ENCODE data around the gene PGC.

PGC gene

DNA sequence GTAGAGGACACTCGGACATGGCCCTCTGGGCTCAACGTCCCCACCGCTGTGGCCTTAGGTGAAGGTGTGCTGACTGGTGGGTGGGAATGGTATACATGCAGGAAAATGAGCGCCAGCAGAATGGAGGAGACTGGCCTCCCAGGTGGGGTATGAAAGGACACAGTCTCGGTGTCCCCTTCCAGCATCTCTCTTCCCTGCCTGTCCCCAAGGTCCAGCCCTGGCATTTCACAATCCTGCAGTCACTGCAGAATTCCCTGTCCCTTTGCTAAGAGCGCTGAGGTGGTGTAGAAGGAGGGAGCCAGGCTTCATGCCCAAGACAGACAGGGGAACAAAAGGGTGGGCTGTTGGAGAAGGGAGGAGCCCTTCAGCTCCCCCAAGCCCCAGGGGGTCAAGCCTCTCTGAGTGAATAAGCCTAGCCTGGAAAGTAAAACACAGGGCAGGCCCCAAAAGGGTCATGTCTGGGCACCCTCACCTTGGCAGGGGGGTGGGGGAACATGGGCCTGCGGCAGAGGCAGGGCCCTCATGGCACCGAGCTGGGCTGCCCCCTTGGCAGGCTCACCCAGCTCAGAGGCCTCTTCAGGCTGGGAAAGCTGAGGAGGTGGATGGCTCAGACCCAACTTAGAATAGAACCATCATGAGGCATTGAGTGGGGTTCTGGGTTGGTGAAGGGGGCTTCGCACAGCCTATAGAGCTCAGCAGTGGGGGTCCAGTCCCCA is 35.7 kb downstream of the PGC start:
- DNase-seq = no peak

DNA sequence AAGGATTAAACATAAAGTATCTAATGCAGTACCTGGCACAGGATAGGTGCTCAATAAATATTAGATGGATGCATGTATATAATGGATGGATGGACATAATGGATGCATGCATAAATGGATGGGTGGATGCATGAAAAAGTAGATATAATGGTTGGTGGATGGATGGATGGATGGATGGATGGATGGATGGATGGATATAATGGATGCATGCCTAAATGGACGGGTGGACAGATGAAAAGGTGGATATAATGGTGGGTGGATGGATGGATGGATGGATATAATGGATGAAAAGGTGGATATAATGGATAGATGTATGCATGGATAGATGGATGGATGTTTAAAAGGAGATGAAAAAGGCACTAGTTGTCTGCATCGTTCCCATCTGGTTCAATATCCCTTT is 37.8 kb downstream of the PGC start:
- DNase-seq = no peak

DNA sequence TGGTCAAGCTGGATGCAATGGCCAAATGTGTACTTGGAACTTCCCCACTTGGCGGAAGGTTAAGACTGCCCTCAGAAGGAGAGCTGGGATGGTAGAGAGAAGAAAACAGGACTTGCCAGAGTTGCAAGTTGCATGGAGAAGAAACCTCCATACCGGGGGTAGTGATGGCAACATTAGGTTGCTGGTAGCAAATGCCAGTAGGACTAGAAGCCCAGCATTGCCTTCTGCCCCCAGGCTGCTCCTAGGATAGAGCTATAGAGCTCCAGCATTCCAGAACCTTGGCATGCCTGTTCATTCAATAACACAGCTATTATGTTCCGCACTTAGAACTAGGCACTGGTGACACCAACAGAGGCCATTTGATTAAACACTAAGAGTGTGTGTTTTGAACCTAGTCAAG is 38.3 kb downstream of the PGC start:
- DNase-seq = no peak

DNA sequence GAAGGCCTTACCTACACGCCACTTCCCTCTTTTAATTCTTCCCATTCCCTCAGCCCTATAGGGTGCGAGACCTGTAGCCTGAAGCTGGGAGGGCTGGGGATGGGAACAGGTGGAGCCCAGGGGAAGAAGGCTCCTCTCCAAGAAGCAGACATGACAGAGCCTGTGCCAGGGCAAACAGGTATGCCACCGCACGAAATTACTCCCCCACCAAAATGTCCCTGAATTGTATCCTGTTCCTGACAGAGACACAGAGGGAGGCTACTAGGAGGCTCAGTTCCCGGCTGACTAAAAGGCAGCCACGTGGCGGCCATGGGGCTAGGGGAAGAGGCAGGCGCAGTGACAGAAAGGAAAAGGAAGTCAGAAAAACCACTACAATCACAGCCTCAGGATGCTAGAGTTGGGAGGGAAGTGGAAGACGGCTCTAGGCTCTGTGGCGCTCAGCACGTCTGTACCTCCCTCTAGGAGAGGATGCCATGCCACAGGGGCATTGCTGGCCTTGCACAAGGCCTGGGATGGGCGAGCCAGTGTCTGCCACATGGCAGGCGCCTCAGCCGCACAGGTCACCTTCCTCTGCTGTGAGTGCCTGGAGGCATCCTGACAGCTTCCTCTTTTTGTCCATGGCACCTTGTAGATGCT is 39.5 kb downstream of the PGC start:
- DNase-seq = no peak

DNA sequence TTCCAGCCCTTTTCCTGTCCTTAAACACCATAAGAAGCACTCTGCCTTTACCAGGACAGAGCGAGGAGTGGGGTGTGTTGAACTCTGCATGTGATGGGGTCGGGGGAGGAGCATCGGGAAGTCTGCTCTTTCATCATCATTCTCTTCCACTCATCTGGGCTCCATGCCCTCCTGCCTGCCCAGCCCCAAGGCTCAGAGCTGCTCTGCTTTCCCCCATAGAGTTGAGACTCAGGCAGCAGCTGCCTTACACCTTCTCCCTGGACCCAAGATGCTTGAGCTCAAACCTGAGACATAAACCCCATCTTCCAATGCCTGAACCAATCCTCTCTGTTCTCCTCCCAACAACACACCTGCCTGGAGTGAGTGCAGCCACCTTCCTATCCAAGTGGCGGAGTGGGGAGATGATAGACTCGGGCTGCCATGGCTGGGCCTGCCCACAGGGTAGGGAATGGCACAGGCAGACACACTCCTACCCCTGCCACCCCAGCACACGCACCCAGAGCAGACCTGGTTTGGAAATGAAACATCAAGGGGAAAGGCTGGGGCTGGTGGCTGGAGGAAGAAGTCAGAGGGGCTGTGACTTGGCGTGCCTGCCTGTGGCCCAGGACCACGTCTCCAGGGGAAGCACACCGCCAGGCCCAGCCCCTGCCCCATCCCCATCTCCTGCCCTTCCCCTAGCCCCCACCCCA is 40.2 kb downstream of the PGC start:
- DNase-seq = no peak

DNA sequence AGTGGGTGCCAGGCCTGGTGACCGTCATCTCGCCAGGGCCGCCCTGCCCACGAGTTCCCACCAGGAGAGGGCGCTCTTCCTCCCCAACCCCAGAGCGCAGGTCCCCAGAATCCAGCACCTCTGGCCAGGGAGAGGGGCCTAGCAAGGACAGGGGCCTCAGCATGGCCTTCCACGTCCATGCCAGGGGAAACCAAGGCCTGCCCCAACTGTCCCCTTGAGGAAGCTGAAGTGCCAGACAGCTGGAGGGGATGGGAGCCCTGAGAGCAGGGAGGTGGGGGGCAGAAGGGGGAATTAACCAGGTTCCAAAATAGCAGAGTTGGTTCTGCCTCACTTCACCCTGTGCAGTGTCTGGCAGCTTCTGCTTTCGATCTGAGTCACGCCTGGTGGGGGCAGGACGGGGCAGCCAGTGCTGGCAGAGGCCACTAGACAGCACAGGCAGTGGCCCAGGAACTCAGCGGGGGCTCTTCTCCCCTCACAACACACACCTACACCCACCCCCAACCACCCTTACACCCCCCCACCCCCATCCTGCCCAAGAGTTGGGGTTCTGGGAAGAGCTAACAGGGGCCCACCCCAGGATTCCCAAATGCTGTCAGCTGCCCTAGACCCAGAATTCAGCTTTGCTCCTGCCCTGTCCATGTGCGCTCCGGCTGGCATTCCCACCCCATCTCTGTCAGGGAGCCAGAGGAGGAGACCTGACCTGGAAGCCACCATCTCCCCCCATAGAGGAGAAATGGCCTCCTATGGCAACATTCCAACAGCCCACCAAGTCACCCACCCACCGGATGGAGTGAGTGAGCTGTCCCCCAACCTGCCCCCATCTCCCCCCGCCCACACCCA is 41.0 kb downstream of the PGC start:
- DNase-seq = peak; percentile 20

DNA sequence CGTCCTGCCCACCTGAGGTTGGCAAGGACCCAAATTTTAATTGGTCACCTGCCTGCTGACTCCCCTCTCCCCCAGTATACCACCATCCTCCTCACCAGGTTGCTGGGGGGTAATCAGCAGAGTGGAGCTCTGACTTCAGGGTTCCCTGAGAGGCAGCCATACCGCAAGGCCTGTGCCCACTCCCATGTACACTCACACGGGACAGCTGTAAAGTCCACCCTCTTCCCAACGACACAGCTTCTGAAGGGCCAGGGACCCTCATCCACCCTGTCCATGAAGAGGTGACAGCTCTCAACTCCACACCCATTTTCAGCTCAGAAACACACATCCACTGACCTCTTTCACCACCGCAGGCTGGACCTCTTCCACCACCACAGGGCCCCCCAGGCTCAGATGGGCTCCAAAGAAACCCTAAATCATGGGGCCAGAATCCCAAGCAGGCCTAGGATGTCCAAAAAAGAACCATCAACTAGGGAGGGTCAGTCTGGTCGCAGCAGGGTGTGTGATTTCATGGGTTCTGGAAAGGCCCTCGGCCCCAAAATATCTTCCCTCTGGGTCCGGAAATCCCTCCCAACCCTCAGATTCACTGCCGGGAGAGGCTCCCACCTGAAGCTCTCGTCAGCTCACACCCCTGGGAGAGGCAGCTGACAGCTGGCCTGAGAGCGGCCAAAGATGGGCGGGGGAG is 41.7 kb downstream of the PGC start:
- DNase-seq = no peak

DNA sequence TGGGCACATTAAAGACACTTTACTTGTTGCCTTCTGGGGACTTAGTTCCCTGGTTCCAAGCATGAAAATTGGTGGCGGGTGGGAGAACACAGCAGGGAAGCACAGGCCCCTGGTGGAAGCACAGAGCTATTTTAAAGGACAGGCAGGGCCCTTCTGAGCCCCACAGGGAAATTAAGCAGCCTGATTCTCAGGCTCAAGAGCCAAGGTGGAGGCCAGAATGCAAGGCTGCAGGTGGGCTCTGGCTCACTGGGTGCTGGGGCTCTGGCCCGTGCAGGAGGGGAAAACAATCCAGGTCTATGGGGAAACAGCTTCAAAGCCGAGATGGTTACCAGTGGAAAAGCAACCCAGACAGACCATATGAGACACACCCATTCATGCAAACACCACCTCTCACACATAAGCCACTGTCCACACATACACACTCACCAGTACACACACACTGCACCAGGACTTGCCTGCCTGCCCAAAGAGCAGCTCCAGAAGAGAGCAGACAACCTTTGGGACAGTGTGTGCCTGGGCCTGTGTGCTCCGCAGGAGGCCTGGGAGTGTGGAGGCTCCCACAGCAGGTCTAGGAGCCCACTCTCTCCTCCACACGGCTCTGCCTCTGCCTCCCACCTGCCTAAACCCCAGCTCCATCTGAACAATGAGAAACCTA is 42.4 kb downstream of the PGC start:
- no peak for DNase-seq

DNA sequence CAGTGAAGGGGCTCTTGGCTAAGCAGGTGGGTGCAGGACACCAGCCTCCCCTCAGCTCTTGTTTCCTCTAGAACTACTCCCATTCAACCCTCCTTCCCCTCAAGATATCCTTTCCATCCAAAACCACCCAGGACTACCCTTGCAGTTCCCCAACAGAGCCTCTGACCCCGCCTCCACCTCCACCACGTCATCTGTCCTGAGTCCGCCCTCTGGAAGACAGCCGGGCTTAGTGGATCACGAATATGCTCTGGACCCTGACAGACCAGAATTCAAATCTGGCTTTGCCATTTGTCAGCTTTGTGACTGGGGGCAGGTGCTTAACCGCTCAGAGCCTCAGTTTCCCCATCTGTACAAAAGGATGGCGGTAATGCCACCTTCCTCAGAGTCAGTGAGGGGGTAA is 43.2 kb downstream of the PGC start:
- DNase-seq = no peak

DNA sequence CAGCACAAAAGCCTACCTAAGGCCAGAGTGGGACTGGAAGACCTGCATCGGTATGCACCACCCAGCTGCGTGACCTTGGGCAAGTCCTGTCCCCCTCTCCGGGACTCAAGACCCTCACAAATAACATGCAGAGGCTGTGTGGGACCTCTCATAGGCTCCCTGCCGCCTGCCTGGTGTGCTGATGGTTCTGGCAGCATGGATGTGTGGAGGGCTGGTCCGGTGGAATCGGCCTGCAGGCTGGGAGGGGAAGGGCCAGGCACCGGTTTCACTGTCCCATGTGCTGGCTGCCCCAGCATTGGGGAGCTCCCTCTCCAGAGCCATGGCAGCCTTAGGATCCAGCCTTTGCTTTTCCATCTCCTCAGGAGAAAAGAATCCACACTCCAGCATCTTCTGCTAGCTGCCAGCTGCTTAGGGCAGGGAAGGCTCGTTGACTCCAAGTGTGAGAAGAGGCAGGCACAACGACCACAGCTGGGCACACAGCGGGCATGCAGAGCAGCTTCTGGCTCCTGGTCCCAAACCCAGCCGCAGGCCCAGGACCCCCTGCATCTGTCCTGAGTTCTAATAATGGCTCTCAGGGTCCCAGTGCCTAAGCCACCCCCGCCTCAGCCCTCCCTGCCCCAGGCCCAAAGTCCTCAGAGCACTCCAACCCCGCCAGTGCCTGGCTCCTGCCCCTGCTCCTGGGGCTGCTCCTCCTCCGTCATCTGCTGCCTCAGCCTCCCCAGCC is 44.3 kb downstream of the PGC start:
- DNase-seq = no peak

DNA sequence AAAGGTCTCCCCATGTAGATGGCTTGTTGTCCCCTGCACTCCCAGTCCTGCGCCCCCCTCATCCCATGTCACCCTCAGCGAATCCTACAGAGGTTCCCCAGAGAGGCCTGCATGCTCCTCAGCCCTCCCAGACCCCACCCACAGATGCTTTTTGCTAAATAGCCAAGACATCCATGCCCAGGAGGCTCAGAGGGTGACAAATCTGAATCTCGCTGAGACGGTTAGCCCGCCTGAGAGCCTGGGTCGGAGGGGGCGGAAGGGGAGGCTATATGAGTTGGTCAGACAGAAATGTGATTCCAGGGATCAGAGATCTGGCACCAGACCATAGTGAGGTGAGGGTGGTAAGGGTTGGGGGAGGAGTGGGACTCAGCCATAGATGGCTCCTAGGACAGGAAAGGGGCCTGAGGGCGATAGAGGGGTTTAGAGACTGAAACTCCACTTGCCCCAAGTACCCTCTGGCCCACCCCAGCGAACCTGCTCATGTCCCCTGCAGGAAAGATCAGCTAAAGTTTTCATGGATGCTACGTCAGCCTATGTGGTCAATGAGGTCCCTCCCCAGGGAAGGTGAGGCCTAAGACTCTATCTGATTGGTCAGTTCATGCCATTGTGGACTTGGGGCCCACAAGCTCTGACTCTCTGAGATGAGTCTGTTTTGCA is 45.0 kb downstream of the PGC start:
- DNase-seq = no peak

DNA sequence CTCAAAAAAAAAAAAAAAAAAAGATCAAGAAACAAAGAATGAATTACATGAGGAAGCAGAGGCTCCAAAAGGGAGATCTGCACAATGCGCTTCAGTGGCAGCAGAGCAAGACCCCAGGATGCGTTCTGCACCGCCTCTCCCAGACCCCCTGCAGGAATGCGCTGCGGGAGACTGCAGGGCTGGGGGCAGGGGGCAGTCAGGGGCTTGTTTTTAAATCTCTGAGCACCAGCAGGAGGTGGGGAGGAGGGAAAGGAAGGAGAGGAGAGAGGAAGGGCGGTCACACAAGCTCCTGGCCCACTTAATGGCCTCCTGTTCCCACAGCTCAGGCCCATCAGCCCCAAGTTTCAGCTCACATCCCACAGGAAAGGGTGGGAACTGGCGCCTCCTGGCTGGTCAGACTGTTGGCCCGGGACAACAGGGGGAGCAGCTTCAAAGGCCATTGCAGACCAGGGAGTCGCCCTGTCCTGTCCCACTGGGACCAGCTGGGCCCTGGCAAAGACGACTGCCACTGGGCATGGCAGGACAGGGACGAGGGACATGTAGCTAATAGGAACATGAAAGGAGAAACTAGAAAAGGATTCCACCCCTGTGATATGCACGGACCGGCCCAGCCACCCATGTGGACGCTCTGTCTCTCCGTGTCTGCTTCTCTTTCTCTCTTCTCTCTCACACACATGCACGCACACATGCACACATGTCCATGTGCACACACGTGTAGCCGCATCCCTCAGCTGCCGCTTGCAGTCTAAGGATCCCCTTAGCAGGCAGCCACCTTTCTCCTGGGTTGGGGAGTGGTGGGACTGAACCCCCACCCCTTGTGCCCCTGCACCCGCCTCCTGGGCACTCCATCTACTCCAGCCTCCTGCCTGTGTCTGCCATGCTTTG is 46.5 kb downstream of the PGC start:
- DNase-seq = no peak

DNA sequence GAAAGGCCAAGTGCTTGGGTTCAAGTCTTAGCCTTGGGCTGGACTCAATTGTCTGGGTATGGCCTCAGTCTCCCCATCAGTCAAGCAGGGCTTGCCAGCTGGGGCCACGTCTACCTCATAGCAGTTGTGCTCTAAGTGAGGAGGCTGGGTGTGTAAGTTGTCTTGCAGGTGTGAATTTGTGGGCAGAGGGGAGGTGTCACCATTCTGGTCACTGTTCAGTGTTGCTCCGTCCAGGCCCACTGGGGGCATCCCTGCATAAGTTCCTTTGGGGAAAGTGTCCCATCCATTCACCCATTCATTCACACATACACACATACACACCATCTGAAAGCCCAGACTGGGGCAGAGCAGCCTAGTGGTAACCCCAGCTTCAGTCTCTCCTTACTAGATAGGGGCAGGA is 48.1 kb downstream of the PGC start:
- DNase-seq = no peak

DNA sequence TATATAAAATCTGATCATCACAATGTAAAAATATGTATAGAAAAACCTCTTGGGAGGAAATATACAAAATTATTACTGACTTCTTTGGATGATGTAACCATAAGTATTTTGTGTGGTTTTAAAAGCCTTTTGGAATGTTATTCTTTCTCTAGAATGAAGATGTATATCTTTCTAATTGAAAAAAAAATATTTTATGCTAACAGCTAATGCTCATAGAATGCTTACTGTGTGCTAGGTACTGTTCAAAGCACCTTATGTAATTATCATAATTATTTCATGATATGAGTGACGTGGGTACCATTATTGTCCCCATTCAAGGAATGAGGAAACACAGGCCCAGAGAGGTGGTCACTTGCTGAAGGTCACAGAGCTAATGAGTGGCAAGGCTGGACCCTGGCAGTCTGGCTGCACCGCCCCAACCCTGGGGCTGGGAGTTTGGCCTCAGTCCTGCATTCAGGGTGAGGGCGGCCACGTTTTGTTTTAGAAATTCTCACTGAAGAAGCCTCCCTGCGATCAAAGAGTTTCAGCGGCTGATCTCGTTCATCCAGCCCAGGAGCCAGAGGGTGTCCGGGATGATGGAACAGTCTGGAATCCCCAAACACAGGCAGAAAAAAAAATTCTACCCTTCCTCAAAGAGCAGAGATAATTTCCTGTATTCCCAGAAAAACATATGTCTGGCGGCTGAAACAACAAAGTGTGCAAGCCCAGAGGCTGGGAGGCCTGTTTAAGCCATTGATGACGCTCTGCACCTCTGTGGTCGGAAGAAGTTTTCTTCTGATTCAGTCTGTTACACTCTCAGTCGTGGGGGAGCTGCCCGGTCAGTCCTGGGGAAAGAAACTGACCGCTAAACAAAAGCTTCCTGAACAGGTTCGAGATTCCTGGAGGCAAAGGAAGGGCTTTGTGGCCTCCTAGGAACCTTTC is 49.1 kb downstream of the PGC start:
- DNase-seq = no peak

DNA sequence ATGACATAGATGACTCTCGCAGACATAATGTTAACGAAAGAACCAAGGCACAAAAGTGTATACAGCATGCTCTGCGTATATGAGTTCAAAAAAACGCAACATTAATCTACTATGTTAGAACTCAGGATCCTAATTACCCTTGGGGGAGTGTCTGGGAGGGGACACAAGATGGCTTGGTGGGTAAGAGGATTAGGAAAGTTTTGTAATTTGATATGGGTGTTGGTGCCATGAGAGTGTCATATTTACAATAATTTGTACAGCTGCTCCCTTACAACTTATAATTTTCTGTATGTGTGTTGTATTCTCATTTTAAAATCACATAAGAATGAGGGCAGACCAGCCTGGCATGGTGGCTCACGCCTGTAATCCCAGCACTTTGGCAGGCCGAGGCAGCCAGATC is 50.4 kb downstream of the PGC start:
- DNase-seq = no peak

DNA sequence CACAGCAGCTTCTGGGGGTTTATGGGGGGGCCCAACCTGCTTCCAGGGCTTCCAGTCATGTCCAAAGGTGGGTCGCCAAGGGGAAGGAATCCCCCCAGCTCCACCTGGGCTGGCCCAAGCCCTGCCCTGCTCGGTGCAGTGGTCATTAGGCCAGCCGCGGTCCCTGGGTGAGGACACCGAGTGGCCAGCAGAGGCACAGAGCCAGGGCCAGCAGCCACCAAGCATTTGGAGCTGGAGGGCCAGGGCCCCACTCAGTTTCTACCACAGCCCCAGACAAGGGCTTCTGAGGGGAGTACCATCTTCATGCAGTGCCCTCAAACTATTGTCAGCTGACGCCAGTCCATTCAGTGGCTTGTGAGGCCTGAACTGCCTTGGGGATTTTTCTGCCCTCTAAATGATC is 51.4 kb downstream of the PGC start:
- DNase-seq = no peak

DNA sequence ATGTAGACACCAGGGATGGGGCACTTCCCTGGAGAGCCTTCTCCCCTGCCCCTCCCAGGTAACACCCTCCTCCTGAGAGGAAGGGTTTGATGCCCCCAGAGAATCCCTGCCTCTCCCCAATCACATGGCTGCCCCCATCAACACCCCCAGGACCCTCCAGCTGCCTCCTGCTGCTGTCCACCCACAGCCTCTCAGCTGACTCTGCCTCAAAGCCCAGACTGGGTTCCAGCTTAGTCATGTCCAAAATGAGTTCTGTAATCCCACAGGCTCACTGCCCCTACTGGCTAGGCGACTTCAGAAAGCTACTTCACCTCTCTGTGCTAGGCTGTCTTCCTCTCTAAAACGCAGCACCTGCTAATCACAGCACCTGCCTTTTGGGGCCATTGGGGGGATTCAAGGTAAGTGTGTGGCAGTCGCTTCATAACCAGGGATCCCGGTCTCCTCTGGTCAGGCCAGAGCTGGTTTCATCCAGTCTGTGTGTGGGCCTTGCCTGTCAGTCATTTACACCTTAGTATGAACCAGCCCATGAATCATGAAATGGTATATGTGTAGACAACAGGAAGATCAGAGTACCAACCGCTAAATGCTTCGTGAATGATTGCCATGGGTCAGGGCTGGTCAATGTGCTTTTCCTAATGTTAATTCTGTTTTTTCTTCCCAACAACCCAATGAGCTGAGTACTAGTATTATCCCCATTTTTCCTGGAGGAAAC is 52.2 kb downstream of the PGC start:
- no peak for DNase-seq

All from NCI-H774 (cell line).